NOMO-1 treated with dmso at 0.1 percent for 144 hours (cell line): ENCODE measurements around the gene NTM.

Experiments
- DNase-seq: peaks from one replicate; lab custom pipeline; 2025; ENCODE audit not compliant: unreplicated experiment; lab: John Stamatoyannopoulos, UW

NTM gene

DNA sequence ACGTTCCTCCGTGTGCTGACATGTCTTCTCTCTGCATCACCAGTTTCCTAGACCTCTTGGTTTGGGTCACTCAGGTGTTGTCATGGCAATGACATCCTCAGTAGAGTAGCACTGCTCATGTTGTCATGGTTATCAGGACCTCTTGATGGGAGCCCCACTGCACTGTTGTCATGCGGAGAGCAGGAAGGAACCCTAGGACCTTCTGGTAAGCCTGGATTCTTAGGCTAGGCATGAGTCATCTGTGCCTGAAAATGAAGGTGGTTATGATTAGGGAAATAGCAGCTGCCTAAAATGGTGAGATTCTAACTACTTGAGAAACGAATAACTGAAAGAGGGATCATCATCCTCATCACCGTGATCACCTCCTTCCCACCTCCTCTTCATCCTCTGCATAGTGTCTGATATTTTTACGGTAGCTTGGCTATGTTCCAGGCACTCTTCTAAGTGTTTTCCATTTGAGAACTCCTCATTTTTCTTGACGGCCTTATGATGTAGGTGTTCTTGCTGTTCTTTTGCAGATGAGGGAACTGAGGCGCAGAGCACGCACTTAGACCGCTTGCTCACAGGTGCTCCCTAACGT, 858.4 kb downstream of the NTM start:
- no peak for DNase-seq

DNA sequence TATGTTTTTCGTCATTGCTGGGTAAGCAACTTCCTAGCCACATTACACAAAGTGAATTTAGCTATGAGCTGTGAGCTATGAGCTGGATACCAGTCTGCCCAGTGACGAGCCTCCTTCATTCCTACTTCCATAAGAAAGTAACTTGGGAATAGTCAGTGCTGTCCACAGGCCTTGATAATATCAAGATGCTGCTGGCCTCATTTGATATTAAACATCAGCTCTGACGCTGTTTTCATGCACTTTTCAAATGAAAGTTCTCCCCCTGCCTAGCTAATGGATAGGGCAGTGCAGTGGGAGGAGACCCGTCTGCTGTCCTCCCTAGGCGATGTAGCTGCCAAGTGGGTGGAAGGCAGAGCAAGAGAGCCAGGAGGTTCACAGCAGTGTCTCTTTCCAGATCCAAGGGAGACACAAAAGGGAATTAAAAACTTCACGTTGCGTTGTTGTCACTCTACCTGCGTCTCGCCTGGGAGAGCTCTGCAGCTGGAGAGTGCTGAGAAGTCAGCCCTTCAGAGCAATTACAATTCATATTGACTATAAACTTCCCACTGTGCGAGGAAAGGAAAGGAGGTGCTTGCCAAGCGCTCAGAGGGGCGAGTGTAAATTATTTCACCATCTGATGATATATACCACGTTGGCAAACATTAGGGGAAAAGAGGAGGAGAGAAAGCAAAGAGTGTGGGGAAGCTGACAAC, 861.4 kb downstream of the NTM start:
- no peak for DNase-seq

DNA sequence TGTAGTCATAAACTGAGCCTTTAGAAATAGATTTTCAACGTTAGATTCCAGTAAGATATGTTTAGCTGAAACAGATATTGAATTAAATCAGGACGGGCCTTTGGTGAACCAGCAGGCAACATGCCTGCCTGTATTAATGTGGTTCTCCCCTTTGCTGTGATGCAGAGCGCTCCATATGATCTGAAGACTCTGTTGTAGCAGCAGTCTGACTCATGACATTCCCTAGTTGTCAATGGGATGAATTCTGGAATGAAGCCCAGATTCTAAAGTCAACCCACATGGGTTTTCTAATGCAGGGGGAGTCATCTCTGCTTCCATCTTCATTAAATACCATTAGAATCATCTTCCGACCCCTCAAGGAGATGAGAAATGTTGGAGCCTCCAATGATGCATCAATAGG, 864.5 kb downstream of the NTM start:
- no peak for DNase-seq

DNA sequence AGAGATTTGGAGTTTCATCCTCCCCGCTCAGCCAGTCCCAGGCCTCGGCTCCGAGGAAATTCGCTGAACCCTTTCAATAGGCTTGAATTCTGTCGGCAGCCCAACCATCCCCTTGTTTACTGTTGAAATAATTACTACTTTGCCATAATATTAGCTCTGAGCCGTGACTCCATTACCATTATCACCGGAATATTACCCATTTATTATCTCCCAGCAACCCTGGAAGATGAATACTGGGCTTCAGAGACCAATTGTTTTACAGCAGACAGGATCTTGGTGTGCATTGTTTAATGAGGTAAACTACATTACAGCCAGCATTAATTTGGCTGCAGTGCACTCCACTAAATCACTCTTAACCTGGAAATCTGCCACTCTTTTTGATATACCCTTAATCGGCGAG, 867.4 kb downstream of the NTM start:
- no peak for DNase-seq

DNA sequence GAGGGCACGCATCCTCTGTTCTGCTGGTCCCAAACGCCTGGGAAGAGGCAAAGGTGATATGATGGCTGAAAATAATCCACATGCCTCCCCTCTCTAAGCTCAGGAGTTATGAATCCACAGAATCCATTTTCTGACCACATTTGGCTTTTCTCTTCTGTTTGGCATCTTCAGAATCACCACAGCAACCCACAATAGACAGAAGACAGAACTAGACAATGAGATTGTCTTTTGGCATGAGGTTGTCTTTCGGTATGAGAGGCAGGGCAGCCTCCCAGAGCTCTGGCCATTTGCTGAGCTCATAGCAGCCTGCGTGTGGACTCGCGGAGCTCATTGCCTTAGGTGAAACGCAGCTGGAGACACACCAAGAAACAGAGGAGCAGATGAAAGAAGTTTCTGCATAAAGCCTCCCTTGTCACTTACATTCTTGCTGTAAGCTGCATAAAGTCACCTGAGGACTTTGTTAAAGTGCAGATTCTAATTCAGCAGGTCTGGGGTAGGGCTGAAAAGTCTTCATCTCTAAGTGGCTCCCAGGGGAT, 868.0 kb downstream of the NTM start:
- no peak for DNase-seq

DNA sequence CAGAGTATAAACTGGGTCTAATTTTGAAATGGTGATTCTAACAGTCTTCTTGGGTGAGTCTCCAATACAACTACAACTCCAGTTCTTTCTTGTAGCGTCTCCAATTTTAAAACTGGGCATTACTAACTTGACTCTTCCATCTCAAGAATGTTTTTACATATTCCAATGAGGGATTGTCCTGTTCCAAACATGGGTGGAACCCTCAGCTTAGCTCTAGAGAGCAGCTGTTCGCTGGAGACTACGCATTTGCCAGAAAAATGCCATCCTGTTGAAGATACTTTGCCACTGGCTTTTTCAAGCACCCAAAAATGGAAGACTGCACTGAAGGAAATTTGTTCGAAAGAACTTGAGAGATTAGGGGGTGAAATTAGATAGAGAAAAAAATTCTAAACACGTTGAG, 870.0 kb downstream of the NTM start:
- no peak for DNase-seq

DNA sequence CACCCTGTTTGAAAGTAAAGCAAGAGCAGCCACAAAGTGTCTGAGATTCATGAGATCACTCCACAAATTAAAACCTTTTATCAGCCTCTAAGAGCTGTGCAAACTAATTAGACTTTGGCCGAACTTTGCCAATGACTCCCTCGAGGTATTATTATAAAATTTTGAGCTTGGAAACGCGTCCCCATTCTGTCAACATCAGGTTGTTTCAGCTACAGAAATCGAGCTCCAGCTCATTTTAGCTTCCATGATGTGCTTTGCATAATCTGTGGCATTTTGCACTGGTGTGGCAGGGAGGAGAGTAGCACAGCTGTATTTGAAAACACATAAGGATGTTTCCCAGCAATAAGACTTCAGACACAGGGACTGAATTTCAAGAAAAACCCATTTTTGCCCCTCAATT, 872.2 kb downstream of the NTM start:
- DNase-seq: no peak

DNA sequence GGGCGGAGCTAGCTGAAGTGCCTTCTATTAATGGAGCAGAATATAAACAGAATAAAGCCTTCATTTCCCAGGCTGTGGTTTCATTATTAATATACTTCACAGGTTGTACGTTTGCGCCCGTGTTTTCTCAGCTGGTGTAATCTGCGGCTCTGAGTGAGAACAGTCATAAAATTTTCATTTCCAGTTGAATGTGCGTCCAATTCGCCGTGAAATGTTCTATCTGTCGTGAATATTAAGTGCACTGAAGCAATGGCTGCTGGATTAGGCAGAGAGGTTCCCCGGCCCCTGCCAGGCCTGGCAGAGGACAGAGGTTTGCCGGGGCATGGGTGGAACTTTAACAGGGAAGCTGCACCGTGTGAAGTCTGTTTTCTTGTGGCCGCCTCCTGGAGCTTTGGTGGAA, 874.4 kb downstream of the NTM start:
- DNase-seq: no peak

DNA sequence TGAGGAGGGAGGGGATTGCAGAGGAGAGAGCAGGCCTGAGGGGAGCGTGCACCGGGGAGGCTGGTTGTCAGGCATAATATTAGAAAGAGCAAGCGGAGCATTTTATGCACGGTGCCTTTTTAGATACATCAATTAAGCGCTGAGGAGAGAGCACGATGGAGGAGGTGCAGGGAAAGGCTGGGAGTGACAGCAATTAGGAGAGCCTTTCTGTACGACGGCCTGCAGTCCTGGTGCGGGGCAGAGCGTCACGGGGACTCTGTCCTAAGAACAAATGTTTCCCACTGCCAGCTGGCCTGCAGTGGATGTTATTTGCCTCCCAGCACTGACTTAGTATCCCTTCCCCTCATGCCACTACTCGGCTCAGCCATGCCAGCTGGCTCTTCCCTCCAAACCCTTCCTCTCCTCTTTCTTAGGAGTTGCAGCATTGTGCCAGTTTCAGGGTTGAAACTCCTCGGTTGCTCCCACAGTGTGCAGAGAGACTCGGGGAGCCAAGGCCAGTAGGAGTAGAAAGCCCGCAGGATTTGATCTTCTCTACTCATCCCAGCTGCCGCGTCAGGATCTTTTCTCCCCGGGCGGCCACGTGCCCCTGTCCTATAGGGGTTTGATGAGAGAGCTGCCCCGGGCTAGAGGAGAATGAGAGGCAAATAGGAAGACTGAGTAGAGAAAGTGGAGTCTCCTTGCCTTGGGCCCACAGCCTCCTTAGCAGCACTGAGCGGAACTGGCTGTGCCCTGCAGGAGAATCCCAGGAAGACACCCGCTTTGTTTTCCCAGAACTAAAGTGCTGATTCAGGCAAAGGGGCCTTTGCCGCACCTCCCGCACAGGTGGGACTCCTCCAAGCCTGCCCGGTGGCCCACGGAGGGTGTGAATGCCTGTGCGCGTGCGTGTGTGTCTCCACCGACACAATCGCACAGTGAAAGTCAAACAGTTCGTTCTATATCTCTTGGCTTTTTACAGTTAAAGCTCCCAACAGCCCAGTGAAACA, 875.3 kb downstream of the NTM start:
- DNase-seq: no peak

DNA sequence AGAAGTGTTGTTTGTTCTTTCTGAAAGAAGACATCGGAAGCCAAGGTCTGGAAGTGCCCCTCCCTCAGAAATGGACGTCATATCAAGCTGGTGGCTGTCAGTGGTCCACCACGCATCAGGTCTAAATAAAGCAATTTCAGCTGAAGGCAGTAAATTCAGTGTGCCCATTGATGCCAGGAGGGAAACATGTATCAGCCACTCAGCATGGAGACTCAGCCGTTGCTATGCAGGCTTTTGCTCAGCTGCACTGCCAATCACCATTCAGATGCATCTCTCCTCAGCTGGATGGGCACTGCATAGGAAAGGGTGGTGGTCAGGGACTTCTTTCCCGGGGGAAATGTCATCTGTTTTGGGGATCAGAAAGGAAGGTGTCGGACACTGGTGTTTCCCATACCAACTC, 878.2 kb downstream of the NTM start:
- DNase-seq: no peak

DNA sequence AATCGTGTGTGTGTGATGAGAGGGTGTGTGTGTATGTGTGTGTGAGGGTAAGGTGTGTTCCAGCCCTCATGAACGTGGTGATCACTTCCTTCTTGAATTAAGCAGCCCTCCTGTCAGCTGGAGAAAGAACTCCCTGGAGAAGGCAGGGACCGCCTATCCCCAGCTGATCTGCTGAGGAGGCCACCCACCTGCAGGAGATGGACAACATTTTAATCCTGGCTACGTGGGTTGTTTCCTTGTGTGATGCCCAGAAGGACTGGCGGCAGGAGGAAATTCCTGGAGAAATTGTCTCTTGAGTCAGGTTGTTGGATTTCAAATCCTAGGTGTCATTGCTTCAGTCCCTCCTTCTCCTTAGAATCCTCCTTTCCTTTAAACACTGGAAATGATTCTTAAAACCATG, 878.8 kb downstream of the NTM start:
- DNase-seq: no peak

DNA sequence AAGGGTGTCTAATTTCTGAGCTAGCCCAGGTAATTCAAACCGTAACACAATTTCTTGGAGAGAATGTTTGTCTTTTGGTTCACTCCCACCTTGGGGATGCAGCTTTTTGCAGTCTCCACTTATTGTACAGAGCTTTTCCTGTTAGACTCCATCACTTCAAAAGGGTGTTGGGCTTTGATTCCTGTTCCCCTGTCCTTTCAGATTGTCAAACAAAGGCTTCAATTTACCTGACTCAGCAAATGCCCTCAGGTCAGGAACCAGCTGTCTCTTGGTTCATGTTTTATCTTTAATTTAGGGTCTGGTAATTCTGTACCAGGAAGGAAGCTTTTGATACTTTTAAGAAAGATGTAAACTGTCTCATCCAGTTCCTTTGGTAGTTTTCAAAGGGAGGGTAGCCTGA, 880.6 kb downstream of the NTM start:
- no peak for DNase-seq

DNA sequence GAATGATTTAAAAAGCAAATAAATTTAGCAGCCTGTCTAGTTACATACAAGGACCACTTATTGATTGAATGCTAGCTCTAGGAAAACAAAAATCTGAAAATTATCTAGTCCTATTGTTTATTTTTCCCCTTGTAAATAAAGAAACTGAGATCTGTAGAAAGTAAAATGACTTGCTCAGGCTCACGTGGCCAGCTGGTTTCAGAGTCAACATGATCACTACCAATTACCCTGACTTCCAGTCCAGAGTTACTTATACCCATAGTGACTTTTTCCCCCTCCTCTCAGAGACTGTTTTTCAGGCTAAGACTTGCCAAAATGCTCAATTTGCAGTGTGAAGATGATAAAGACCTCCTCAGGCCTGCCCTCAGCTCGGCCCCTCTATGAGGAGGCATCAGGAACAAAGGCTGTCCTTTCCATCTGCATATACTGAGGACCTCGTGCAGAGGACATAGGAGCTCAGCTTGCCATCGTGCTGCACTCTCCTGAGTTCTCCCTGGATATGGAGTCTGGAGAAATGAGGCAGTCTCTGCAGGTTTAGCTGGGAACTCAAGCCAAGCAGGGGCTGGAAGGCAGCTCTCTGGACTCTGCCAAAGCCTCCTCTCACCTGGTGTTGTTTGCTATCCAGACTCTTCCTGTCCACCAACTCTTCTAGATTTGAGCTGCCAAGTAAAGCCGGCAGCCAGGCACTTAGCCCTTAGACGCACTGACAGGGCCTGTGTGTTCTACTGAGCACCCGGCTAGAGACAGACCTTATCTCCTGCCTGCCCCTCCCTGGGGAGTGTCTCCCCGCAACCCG, 883.3 kb downstream of the NTM start:
- DNase-seq: no peak

DNA sequence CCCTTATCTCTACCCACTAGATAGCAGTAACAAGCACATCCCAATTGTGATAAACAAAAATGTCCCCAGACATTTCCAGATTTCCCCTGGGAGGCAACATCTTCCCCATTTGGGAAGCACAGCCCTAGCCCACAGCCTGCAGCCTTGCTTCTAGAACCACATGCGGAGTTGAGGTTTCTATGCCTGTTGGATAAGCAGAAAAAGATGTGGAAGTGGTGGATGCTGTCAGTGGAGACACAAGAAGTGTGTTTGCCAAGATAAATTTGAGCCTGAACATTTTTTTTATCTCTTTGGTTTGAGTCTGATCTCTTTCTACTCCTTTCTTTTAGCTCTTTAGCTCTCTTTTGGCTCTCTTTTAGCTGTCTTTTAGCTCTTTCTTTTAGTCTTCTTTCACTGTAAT, 884.5 kb downstream of the NTM start:
- DNase-seq: no peak

DNA sequence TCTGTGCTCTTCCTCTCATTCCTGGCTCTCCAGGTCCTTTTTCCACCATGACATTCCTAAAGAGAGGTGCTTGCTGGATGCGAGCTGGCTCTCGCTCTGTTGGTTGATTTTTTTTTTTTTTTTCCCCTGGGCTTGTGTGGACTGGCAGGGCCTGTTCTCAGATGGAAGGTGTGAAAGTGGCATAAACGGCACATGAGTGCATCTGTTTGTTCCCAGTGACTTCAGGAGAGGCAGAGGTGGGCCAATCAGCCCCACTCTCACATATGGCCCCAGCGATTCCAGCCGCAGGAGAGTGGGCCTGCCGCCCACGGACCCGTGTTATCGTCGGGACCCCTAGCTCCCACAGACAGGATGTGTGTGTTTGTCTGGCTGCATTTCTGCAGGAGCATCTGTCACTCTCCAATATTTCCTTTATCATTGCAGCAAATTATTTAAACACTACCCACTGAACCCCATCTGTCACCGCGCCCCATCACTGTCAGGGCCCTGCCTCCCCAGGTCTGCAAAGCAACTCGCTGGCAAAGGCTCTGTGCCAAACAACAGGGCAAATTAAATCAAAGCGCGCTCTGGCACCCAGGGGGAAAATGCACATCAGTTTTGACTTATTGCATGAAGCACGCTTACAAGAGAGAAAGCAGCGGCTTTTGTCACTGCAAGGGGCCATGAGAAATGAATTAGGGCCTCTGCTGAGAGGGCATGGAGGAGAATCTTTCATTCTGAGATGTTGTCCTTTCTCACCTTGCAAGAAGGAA, 886.3 kb downstream of the NTM start:
- DNase-seq: no peak

DNA sequence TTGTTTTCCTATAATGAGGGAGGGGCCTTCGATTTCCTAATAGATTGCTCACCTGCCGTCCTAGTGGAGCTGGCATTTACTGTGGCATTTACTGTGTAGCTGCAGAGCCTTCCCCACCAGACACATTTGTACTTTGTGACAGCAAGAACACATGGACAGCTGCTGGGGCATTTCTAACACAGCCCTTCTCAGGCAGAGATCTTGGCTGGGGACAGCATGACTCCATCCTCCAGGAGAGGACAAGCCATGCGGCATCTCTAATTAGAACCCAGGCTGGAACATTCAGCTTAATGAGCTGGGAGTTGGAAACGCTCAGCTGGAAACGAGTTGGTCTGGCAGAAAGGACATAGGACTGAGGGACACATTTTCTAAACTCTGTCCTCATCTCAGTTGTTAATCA, 887.5 kb downstream of the NTM start:
- DNase-seq: no peak

DNA sequence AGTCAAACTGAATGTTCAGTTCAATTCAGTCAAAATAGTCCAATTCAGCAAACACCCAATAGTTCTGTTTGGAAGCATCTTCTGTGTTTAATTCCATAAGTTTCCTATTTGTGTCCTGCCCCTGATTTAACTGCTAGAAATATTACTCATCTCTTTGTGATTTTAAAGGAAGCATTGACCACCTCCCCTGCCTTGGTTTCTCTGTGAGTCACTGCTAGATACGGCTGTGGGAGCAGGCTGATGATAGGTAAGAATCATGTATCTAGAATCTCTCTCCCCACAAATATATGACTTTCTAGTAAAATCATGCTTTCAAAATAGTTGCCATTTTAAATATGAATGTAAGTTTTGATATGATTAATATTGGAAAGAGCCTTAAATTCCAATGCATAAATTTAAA, 888.5 kb downstream of the NTM start:
- DNase-seq: no peak

DNA sequence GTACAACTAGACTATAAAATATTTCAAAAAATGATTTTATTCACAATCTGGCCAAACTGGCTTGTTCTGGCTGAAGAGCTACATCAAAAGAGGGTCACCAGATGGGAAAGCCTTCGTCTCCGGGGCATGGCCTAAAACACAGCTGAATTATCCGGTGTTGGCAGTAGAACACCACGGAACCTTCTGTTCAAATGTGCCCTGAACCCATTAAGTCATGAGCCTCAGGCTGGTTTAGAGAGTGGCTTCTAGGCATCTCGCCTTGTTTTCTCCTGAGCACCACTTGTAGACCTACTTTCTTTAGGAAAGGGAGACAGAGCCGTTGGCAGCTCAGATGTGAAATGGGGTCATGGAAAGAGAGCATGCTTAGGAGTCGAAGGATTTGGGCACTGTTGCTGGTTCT, 890.2 kb downstream of the NTM start:
- no peak for DNase-seq

DNA sequence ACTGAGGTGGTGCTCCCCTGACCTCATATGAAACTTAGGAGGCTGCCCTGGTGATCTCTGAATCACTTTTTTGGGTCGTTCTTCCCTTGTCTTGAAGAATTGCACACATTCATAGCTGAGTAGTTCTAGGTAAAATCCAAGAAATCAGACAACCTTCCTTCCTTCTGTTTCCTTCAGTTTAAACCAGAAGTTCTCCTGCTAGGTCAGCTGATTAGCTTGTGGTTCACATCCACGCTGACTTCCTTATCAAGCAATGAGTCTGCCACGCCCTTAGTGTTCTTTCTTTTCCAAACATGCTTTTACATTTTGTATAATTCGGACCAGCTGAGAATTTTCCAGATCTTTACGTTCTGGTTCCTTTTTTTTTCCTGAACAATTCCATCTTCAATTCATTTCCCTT, 892.8 kb downstream of the NTM start:
- no peak for DNase-seq

DNA sequence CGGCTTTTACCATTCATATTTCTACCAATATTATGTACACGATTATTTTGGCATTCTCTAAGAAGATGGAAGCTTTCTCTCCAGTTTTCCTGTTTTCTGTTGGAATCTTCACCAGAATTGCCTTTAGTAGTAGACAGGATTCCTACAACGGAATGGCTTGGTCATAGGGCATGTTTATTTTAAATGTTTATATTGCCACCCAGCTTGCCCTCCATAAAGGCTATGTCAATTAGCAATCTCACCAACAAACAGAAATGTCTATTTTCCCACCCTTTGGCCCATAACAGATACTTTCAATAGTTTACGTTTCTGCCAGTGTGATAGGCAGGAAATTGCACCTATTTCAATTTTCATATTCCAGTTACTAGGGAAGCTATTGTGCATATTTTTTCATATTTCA, 893.5 kb downstream of the NTM start:
- DNase-seq: no peak
